AG09319 (cell line): ENCODE data around the gene RMI1.
A peak's percentile ranks its signal among the peaks of the same experiment; 100 is the strongest.
"Not testable (repeated sequence)": the region's sequence is repeated elsewhere in the genome, so short reads cannot be mapped to it uniquely, and the experiment has no call there.

Experiments used
- DNase-seq: peaks from one replicate; pipeline ENCODE4 v3.0.0-alpha.2; 2010; ENCODE audit warnings: low read depth; ENCODE audit errors: extremely low read depth
- TF ChIP-seq, protein P1 (sequence below): IDR thresholded peaks from 2 replicates; pipeline ENCODE4 v1.5.1; 2011; ENCODE audit warnings: low read depth, mild to moderate bottlenecking, inconsistent platforms, low read length, moderate library complexity

Gene RMI1

DNA sequence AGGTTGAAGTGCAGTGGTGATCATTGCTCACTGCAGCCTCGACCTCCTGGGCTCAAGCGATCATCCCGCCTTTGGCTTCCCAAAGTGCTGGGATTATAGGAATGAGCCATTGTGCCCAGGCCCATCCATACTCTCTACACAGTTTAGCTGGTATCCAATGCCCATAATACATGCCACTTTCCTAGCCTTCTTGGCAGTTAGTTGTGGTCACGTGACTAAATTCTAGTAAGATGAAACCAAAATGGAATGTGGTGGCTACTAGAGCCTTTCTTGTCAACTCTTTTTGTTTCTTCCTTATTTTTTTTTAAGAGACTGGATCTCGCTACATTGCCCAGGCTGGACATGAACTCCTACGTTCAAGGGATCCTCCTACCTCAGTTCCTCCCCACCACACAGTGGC lies 44.1 kb upstream of the RMI1 start:
- no peak for DNase-seq
- TF ChIP-seq, protein P1, sequence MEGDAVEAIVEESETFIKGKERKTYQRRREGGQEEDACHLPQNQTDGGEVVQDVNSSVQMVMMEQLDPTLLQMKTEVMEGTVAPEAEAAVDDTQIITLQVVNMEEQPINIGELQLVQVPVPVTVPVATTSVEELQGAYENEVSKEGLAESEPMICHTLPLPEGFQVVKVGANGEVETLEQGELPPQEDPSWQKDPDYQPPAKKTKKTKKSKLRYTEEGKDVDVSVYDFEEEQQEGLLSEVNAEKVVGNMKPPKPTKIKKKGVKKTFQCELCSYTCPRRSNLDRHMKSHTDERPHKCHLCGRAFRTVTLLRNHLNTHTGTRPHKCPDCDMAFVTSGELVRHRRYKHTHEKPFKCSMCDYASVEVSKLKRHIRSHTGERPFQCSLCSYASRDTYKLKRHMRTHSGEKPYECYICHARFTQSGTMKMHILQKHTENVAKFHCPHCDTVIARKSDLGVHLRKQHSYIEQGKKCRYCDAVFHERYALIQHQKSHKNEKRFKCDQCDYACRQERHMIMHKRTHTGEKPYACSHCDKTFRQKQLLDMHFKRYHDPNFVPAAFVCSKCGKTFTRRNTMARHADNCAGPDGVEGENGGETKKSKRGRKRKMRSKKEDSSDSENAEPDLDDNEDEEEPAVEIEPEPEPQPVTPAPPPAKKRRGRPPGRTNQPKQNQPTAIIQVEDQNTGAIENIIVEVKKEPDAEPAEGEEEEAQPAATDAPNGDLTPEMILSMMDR, result no peak

DNA sequence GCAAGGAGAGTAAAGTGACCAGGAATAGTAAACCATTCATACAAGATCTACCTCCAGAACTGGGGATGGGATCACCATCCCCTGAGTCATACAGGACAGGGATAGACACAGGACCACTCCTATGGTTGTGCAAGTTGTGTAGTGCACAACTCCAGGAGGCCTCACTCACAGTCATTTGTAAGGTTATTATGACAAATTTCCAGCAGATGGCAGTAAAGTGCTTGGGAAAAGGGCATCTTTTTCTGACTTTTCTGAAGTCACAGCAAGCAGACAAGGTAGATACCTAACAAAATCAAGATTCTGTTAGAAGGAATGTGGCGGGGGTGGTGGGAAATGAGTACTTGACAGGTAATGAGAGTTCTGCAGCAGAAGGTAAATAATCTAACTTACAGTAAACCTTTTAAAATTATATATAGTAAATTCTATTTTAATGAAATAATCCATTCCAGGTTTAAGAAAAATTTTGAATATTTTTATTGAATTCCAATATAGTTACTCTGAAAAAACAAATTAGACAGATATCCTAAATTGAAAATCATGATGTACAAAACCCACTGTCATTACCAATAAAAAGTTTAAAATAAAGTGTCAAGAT lies 42.6 kb upstream of the RMI1 start:
- TF ChIP-seq, protein P1, result peak; percentile 47
- no peak for DNase-seq

DNA sequence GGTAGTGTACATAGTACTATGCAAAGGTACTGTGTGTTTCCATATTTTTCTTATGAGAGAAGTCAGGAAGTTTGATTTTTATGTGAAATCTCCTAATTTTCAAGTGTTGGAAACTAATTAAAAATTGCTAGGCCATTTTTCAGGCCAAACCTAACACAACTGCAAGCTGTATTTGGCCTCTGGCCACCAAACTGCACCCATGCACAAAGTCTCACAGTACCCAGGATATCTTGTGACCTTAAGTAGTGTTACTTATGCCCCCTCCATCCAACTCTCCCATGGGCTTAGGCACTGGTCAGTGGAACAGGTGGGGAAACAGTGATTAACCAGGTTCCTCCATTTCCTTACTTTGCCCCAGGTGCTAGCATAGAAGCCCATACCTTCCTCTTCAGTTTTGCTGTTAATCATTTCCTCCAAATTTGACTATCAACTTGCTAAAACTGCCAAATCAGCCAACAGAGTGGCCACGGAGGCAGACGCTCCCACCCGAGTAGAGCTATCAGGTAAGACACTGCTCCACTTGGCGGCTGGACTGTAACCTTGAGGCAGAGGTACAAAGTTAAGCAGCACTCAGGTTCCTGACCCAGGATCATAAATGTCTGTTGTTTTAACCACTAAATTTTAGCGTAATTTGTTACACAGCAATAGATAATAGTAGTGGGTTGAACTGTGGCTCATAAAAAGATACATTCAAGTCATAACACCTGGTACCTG lies 39.9 kb upstream of the RMI1 start:
- DNase-seq, result no peak
- TF ChIP-seq, protein P1, result no peak

DNA sequence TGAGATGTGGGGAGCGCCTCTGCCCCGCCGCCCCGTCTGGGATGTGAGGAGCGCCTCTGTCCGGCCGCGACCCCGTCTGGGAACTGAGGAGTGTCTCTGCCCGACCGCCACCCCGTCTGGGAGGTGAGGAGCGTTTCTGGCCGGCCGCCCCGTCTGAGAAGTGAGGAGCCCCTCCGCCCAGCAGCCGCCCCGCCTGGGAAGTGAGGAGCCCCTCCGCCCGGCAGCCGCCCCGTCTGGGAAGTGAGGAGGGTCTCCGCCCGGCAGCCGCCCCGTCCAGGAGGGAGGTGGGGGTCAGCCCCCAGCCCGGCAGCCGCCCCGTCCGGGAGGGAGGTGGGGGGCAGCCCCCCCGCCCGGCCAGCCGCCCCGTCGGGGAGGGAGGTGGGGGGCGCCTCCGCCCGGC lies 32.5 kb upstream of the RMI1 start:
- DNase-seq, result not testable (repeated sequence)

DNA sequence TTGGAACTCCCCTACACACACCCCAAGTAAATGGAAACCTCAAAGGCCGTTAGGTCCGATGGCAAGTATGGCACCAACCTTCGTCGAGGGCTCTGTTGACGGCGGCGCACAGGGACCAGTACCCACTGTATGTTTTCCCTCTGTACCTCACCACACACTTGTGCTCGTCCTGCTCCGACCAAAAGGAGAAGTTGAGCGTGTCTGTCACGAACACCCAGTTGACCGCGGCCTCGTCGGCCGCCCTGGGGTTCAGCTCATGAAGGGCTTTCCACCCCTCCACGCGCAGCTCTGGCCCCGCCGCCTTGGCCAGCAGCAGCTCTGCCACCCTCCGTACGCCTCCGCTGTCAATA lies 24.5 kb upstream of the RMI1 start:
- TF ChIP-seq, protein P1, result no peak
- no peak for DNase-seq

DNA sequence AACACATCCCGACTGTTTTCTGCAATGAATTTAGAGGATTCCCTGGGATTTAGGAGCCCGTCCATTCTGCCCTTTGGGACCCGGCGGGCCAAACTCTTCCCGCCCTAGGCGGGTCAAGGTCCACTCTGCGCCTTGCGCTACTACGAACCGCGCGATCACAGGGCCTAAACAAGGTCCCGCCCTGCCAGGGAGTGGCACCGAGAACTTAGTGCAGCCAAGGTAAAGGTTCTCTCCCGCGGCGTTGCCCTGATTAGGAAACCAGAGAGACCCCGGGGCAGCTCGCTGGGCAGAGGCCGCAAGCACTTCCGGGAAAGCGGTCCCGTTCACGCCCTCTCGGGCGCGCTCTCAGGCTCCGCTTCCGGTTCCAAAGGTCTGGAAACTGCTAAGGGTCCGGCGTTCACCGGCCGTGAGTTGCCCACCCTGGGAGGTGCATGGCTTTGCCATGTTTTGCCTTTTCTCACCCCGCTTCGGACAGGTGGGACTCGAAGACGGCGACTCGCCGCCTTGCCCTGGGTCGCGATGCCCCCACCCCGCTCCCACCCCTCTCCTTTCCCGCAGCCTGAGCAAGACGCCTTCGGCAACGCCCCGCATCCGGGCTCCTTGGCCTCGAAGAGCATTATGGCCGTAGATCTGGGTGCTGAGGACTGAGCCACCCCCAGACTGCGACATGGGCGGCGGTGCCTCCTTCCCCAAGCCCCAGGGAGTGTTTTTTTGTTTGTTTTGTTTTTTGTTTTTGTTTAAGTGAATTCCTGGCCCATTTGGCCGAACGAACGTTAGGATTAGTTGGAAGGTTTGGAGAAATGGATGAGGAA lies 24.0 kb upstream of the RMI1 start:
- TF ChIP-seq, protein P1, result no peak
- DNase-seq, result no peak

DNA sequence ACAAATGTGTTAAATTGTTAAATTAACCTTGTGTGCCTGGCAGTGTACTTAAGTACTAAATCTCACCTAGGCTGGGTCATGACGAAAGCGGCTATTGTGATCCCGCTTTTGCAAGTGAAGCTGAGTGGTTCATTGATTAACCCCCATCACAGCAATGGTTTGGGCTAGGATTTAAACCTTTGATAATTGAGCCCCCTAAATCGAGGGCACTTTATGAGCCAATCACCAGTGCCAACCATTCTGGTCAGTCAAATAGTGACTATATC lies 23.4 kb upstream of the RMI1 start:
- TF ChIP-seq, protein P1, result no peak
- no peak for DNase-seq

DNA sequence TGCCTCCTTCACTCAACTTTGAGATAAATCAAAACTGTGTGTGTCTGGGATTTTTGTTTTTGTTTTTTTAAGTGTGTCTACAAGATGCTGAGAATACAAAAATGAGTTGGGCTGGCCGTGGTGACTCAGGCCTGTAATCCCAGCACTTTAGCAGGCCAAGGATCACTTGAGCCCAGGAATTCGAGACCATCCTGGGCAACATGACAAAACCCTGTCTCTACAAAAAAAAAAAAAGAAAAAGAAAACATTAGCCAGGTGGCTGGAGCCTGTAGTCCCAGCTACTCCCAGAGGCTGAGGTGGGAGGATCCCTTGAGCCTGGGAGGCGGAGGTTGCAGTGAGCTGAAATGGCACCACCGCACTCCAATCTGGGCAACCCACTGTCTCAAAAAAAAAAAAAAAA lies 21.5 kb upstream of the RMI1 start:
- TF ChIP-seq, protein P1, result no peak
- DNase-seq, result peak; percentile 90
